Endothelial cell of umbilical vein (primary cell): ENCODE results near the gene GALK1. TPM values are rescaled to one million over a fixed set of nuclear protein-coding genes. Genes with fewer than 3 reads are reported as not detected.

Source experiments
- BruUV-seq: library from RNA; stranded (reverse); fragments of 400-500 nt; replicated peaks from 2 replicates; lab custom pipeline; 2021; lab: Mats Ljungman, UMichigan
- CTCF ChIA-PET: fragments of 300-600, 350-600 bp; sonication (Branson Sonifier 250); formaldehyde crosslinking; loops from one replicate; lab custom pipeline; 2021; ENCODE audit warnings: antibody characterized with exemption, inconsistent platforms; lab: Charles Lee
- POLR2A ChIA-PET: fragments of 300-600, 350-600 bp; sonication (Branson Sonifier 250); formaldehyde crosslinking; loops from one replicate; lab custom pipeline; 2021; ENCODE audit warnings: antibody characterized with exemption, inconsistent platforms; lab: Charles Lee
- DNase-seq: peaks from one replicate; pipeline ENCODE4 v3.0.0-alpha.2; 2011; ENCODE audit warnings: low read depth, low spot score
- FAIRE-seq: peaks from 2 replicates; lab custom pipeline; 2011; peaks lifted over from hg19 to GRCh38; lab: Jason Lieb, UNC
- H2AFZ ChIP-seq: 2 replicates; pipeline ENCODE4 v1.6.0; 2012; ENCODE audit warnings: low read depth, low read length, control low read depth, inconsistent platforms
- H3K27ac ChIP-seq: 2 replicates; pipeline ENCODE4 v1.5.1; 2011; ENCODE audit warnings: low read depth, mild to moderate bottlenecking, control low read depth, low read length, moderate library complexity; ENCODE audit not compliant: insufficient read depth
- H3K27me3 ChIP-seq, 2 experiments: 2 replicates each; pipeline versions ENCODE4 v1.6.0 to v1.6.1; 2011; ENCODE audit warnings: low read length in 2 of 2, mixed read lengths in 1 of 2; ENCODE audit not compliant: control insufficient read depth in 2 of 2, insufficient read depth in 2 of 2
- H3K36me3 ChIP-seq, 2 experiments: 2 replicates in 1 of 2; 3 replicates in 1 of 2; pipeline ENCODE4 v1.5.1; 2011; ENCODE audit warnings: low read length in 2 of 2, mild to moderate bottlenecking in 1 of 2, moderate library complexity in 1 of 2; ENCODE audit not compliant: control insufficient read depth in 2 of 2, insufficient read depth in 2 of 2; ENCODE audit errors: extremely low read depth in 1 of 2
- H3K4me1 ChIP-seq: 3 replicates; pipeline ENCODE4 v1.5.1; 2011; ENCODE audit warnings: mild to moderate bottlenecking, low read length; ENCODE audit not compliant: control insufficient read depth, insufficient read depth; ENCODE audit errors: extremely low read depth
- H3K4me2 ChIP-seq: 2 replicates; pipeline ENCODE4 v1.6.1; 2011; ENCODE audit warnings: low read length, control low read depth, mixed read lengths; ENCODE audit not compliant: insufficient read depth
- H3K4me3 ChIP-seq, 3 experiments: fragments of 200-600 bp in 1 of 3; sonication (generic), shearing (Covaris generic) in 1 of 3; replicated peaks in 1 of 3; 2 replicates each; pipeline ENCODE4 v1.5.1; 2011 to 2016; ENCODE audit warnings: control low read depth in 3 of 3, low read length in 3 of 3, mild to moderate bottlenecking in 2 of 3, inconsistent platforms in 1 of 3, low read depth in 1 of 3, moderate library complexity in 1 of 3; ENCODE audit not compliant: insufficient read depth in 1 of 3
- H3K79me2 ChIP-seq: 2 replicates; pipeline ENCODE4 v1.6.0; 2012; ENCODE audit warnings: low read length, inconsistent platforms; ENCODE audit not compliant: control insufficient read depth, insufficient read depth
- H3K9ac ChIP-seq: replicated peaks from 2 replicates; pipeline ENCODE3; 2011; ENCODE audit warnings: low read length, control low read depth; ENCODE audit not compliant: insufficient read depth; ENCODE audit errors: extremely low read depth
- H3K9me1 ChIP-seq: replicated peaks from 3 replicates; pipeline ENCODE4 v1.6.0; 2011; ENCODE audit warnings: mild to moderate bottlenecking, low read length; ENCODE audit not compliant: control insufficient read depth, insufficient read depth; ENCODE audit errors: extremely low read depth
- H3K9me3 ChIP-seq: replicated peaks from 2 replicates; pipeline ENCODE4 v1.5.1; 2012; ENCODE audit warnings: low read length, inconsistent platforms; ENCODE audit not compliant: control insufficient read depth, insufficient read depth
- H4K20me1 ChIP-seq: replicated peaks from 2 replicates; pipeline ENCODE3; 2011; ENCODE audit warnings: mild to moderate bottlenecking, low read length; ENCODE audit not compliant: control insufficient read depth, insufficient read depth; ENCODE audit errors: extremely low read depth
- CTCF ChIP-seq, 2 donors: IDR thresholded peaks; 1 replicate in 1 of 2; 2 replicates in 1 of 2; pipeline ENCODE4 v1.5.1; 2011; ENCODE audit warnings: low read length in 2 of 2, mild to moderate bottlenecking in 2 of 2, moderate library complexity in 2 of 2, control low read depth in 1 of 2, inconsistent platforms in 1 of 2, low read depth in 1 of 2; ENCODE audit not compliant: insufficient read depth in 1 of 2; ENCODE audit errors: extremely low read depth in 1 of 2
- EZH2 ChIP-seq: IDR thresholded peaks from 2 replicates; pipeline ENCODE4 v1.6.1; 2012; ENCODE audit warnings: borderline replicate concordance, low read depth, mild to moderate bottlenecking, moderate library complexity, low read length, inconsistent platforms; ENCODE audit not compliant: severe bottlenecking
- FOS ChIP-seq: IDR thresholded peaks from 2 replicates; pipeline ENCODE4 v1.6.1; 2011; ENCODE audit warnings: mild to moderate bottlenecking, low read length, moderate library complexity, borderline replicate concordance; ENCODE audit not compliant: insufficient read depth
- GATA2 ChIP-seq: IDR thresholded peaks from 2 replicates; pipeline ENCODE4 v1.7.0; 2011; ENCODE audit warnings: low read depth, mild to moderate bottlenecking, moderate library complexity, mixed read lengths, low read length; ENCODE audit not compliant: insufficient read length, insufficient read depth
- JUN ChIP-seq: IDR thresholded peaks from 2 replicates; pipeline ENCODE4 v1.6.1; 2011; ENCODE audit warnings: borderline replicate concordance, low read depth; ENCODE audit not compliant: insufficient read length, insufficient read depth
- MAX ChIP-seq: IDR thresholded peaks from 2 replicates; pipeline ENCODE4 v1.6.1; 2011; ENCODE audit not compliant: insufficient read depth, insufficient read length
- MYC ChIP-seq: IDR thresholded peaks from one replicate; pipeline ENCODE4 v1.6.1; 2011; ENCODE audit warnings: mild to moderate bottlenecking, low read depth, low read length
- POLR2A ChIP-seq: IDR thresholded peaks from 2 replicates; pipeline ENCODE4 v1.6.1; 2012; ENCODE audit warnings: low read depth, mild to moderate bottlenecking, control low read depth, low read length
- POLR2AphosphoS5 ChIP-seq: IDR thresholded peaks from 2 replicates; pipeline ENCODE4 v1.6.1; 2012; ENCODE audit warnings: low read depth, mild to moderate bottlenecking, control low read depth, low read length, moderate library complexity; ENCODE audit not compliant: insufficient read depth
- dilution Hi-C: fragments of 300-500 bp; cut with MboI; formaldehyde crosslinking; loops from one replicate; pipeline ENCODE4 v1.15.0; 2019; ENCODE audit warnings: low sequenced_read_pairs; ENCODE audit not compliant: extremely low pct_ligation_motif_present
- intact Hi-C: fragments of 100-400 bp; cut with micrococcal nuclease; formaldehyde crosslinking; loops from one replicate; pipeline ENCODE4 v1.10.0; 2022
- polyA plus RNA-seq, 4 experiments: library from polyadenylated mRNA; depleted of rRNA in 3 of 4; stranded (reverse) in 3 of 4; unstranded in 1 of 4; fragments of >200 nt; gene quantifications; 2 replicates each; pipeline versions ENCODE4 v1.2.1 to v1.2.3, GENCODE V29; 2011 to 2012; ENCODE audit warnings: missing spikeins in 1 of 4
- total RNA-seq: library from RNA; stranded (reverse); gene quantifications from 2 replicates; pipeline ENCODE4 v1.2.3, GENCODE V29; 2021

GALK1 gene
- total and polyA plus RNA-seq, 2 donors (not counting 3 experiments of a cell fraction or from before 2014, with no cell fraction given): 45.8 to 63.7 TPM

GRCh38 chr17:75755205-75755901 lies 9.6 kb downstream of the GALK1 start:
- TF ChIP-seq POLR2A (no peak), JUN (no peak), CTCF (IDR thresholded peaks at IDR 0.05; ENCODE audit: extremely low read depth in 1 of 2, insufficient read depth in 1 of 2, low read depth in 1 of 2, low read length in 2 of 2) (no peak), MYC (no peak), FOS (no peak), GATA2 (no peak), EZH2 (no peak), POLR2AphosphoS5 (no peak), MAX (no peak)
- H3K4me3 ChIP-seq: no peak overlapping the region
- BruUV-seq: no TSS peak
- dilution Hi-C loops (no loop called here), intact Hi-C loops (no loop called here)
- H3K79me2 ChIP-seq: no peaks in the 10 kb centered on the region
- DNase-seq (no peak), FAIRE-seq (no peak)
- no peaks in the 10 kb centered on the region for H4K20me1 ChIP-seq
- no peak overlapping the region for H3K9ac ChIP-seq
- ChIA-PET POLR2A (no interaction called here), CTCF (interaction anchor here (0.8 to 1.3 kb wide), 3 partner anchors 72 to 122 kb away, joined by 3 to 5 read pairs (median 4); partner anchors contain the start of gene SMIM5)
- no peaks in the 10 kb centered on the region for H3K9me3 ChIP-seq
- H3K4me2 ChIP-seq: no peak overlapping the region
- no peaks in the 10 kb centered on the region for H3K4me1 ChIP-seq
- H2AFZ ChIP-seq: no peak overlapping the region
- H3K27me3 ChIP-seq: no peaks in the 10 kb centered on the region
- no peaks in the 10 kb centered on the region for H3K9me1 ChIP-seq
- H3K27ac ChIP-seq: no peak overlapping the region
- H3K36me3 ChIP-seq: peaks cover 0 to 2% of the 10 kb centered on the region in 2 experiments
